H1 (cell line): ENCODE measurements around the gene GTF3C5. TPM values are rescaled to one million over a fixed set of nuclear protein-coding genes. Genes with fewer than 3 reads are reported as not detected.

Experiments
- polyA plus RNA-seq, 7 experiments: library from polyadenylated mRNA; depleted of rRNA in 3 of 7; stranded (reverse) in 5 of 7; unstranded in 2 of 7; fragments of >200 nt in 5 of 7; fragments of 200-250 nt in 2 of 7; gene quantifications; 1 replicate in 5 of 7; 2 replicates in 1 of 7; 4 replicates in 1 of 7; pipeline versions ENCODE4 v1.2.1 to v1.2.3, GENCODE V29; 2011 to 2013; ENCODE audit warnings: missing spikeins in 2 of 7, mixed read lengths in 2 of 7
- total RNA-seq: library from RNA; stranded (reverse); fragmentation: NEBNext Ultra II Directional; extraction: Animal tissue kit (Norgen Biotek cat#: 25700); gene quantifications from 2 replicates; pipeline ENCODE4 v1.2.1, GENCODE V29; 2021
- TF ChIP-seq, protein P1 (sequence below): fragments of 300-600 bp; sonication (generic); IDR thresholded peaks from 2 replicates; pipeline ENCODE4 v1.7.1; 2012; ENCODE audit warnings: low read length, moderate library complexity, mild to moderate bottlenecking, inconsistent platforms; ENCODE audit not compliant: insufficient replicate concordance

Gene GTF3C5
- total and polyA plus RNA-seq, 2 of the 8 experiments (the other 6 are each of a cell fraction or from before 2014, with no cell fraction given), result 78.7 to 87.1 TPM

DNA sequence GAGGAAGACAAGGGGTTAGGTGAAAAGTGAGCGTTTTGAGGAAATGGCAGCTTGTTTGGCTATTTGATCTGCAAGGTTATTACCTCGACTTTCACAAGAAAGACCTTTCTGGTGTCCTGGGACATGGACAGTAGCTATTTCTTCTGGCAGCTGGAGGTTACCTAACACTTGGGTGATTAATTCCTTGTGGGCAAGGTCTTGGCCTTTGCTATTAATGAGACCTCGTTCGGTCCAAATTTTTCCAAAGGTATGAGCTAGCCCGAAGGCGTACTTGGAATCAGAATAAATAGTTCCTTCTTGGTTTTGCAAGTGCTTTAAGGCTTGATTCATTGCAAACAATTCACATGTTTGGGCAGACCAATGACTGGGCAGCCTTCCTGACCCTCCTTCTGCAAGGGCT, 4.9 kb downstream of the GTF3C5 start (continued):
- TF ChIP-seq, protein P1, sequence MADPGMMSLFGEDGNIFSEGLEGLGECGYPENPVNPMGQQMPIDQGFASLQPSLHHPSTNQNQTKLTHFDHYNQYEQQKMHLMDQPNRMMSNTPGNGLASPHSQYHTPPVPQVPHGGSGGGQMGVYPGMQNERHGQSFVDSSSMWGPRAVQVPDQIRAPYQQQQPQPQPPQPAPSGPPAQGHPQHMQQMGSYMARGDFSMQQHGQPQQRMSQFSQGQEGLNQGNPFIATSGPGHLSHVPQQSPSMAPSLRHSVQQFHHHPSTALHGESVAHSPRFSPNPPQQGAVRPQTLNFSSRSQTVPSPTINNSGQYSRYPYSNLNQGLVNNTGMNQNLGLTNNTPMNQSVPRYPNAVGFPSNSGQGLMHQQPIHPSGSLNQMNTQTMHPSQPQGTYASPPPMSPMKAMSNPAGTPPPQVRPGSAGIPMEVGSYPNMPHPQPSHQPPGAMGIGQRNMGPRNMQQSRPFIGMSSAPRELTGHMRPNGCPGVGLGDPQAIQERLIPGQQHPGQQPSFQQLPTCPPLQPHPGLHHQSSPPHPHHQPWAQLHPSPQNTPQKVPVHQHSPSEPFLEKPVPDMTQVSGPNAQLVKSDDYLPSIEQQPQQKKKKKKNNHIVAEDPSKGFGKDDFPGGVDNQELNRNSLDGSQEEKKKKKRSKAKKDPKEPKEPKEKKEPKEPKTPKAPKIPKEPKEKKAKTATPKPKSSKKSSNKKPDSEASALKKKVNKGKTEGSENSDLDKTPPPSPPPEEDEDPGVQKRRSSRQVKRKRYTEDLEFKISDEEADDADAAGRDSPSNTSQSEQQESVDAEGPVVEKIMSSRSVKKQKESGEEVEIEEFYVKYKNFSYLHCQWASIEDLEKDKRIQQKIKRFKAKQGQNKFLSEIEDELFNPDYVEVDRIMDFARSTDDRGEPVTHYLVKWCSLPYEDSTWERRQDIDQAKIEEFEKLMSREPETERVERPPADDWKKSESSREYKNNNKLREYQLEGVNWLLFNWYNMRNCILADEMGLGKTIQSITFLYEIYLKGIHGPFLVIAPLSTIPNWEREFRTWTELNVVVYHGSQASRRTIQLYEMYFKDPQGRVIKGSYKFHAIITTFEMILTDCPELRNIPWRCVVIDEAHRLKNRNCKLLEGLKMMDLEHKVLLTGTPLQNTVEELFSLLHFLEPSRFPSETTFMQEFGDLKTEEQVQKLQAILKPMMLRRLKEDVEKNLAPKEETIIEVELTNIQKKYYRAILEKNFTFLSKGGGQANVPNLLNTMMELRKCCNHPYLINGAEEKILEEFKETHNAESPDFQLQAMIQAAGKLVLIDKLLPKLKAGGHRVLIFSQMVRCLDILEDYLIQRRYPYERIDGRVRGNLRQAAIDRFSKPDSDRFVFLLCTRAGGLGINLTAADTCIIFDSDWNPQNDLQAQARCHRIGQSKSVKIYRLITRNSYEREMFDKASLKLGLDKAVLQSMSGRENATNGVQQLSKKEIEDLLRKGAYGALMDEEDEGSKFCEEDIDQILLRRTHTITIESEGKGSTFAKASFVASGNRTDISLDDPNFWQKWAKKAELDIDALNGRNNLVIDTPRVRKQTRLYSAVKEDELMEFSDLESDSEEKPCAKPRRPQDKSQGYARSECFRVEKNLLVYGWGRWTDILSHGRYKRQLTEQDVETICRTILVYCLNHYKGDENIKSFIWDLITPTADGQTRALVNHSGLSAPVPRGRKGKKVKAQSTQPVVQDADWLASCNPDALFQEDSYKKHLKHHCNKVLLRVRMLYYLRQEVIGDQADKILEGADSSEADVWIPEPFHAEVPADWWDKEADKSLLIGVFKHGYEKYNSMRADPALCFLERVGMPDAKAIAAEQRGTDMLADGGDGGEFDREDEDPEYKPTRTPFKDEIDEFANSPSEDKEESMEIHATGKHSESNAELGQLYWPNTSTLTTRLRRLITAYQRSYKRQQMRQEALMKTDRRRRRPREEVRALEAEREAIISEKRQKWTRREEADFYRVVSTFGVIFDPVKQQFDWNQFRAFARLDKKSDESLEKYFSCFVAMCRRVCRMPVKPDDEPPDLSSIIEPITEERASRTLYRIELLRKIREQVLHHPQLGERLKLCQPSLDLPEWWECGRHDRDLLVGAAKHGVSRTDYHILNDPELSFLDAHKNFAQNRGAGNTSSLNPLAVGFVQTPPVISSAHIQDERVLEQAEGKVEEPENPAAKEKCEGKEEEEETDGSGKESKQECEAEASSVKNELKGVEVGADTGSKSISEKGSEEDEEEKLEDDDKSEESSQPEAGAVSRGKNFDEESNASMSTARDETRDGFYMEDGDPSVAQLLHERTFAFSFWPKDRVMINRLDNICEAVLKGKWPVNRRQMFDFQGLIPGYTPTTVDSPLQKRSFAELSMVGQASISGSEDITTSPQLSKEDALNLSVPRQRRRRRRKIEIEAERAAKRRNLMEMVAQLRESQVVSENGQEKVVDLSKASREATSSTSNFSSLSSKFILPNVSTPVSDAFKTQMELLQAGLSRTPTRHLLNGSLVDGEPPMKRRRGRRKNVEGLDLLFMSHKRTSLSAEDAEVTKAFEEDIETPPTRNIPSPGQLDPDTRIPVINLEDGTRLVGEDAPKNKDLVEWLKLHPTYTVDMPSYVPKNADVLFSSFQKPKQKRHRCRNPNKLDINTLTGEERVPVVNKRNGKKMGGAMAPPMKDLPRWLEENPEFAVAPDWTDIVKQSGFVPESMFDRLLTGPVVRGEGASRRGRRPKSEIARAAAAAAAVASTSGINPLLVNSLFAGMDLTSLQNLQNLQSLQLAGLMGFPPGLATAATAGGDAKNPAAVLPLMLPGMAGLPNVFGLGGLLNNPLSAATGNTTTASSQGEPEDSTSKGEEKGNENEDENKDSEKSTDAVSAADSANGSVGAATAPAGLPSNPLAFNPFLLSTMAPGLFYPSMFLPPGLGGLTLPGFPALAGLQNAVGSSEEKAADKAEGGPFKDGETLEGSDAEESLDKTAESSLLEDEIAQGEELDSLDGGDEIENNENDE, result no peak
